IPS-20b (cell line): ENCODE measurements around the gene KLHL29.

ENCODE experiments used
- H3K27ac ChIP-seq: one replicate; pipeline ENCODE4 v1.5.1; 2013; ENCODE audit warnings: low read length
- H3K27me3 ChIP-seq: 2 replicates; pipeline ENCODE4 v1.6.1; 2013; ENCODE audit warnings: mild to moderate bottlenecking, low read length, inconsistent platforms; ENCODE audit not compliant: insufficient read depth
- H3K36me3 ChIP-seq: 2 replicates; pipeline ENCODE4 v1.6.1; 2013; ENCODE audit warnings: low read depth, mild to moderate bottlenecking, inconsistent platforms, low read length, moderate library complexity; ENCODE audit not compliant: insufficient read depth
- H3K4me1 ChIP-seq: 2 replicates; pipeline ENCODE4 v1.6.1; 2013; ENCODE audit warnings: mild to moderate bottlenecking, control low read depth, inconsistent platforms, low read length, moderate library complexity; ENCODE audit not compliant: insufficient read depth
- H3K4me3 ChIP-seq: 2 replicates; pipeline ENCODE4 v1.5.1; 2013; ENCODE audit warnings: mild to moderate bottlenecking, low read length, inconsistent platforms
- H3K9ac ChIP-seq: 2 replicates; pipeline ENCODE4 v1.6.1; 2013; ENCODE audit warnings: low read depth, mild to moderate bottlenecking, inconsistent platforms, low read length, moderate library complexity
- H3K9me3 ChIP-seq: 2 replicates; pipeline ENCODE4 v1.6.1; 2013; ENCODE audit warnings: mild to moderate bottlenecking, low read depth, low read length, inconsistent platforms; ENCODE audit not compliant: insufficient read depth

Gene KLHL29

GRCh38 chr2:23545811-23546210 lies 160.8 kb downstream of the KLHL29 start:
- Histone ChIP-seq H3K4me3 (no peak overlapping the region), H3K27me3 (no peaks in the 10 kb centered on the region), H3K27ac (no peak overlapping the region), H3K36me3 (no peaks in the 10 kb centered on the region), H3K9me3 (no peaks in the 10 kb centered on the region), H3K4me1 (no peaks in the 10 kb centered on the region; the same call in 1 of the 2 replicates), H3K9ac (no peak overlapping the region)

- H3K27ac ChIP-seq: no peak overlapping the region
- H3K27me3 ChIP-seq: no peaks in the 10 kb centered on the region
- H3K4me1 ChIP-seq: no peaks in the 10 kb centered on the region; the same call in 1 of the 2 replicates
- H3K9ac ChIP-seq: no peak overlapping the region
- no peak overlapping the region for H3K4me3 ChIP-seq
- no peaks in the 10 kb centered on the region for H3K36me3 ChIP-seq
- H3K9me3 ChIP-seq: no peaks in the 10 kb centered on the region
These were observed 161.9 kb downstream of the KLHL29 start for GRCh38 chr2:23546913-23547312.

GRCh38 chr2:23547725-23548124 lies 162.7 kb downstream of the KLHL29 start:
- Histone ChIP-seq H3K9ac (no peak overlapping the region), H3K27ac (no peak overlapping the region), H3K9me3 (no peaks in the 10 kb centered on the region), H3K27me3 (no peaks in the 10 kb centered on the region), H3K4me3 (no peak overlapping the region), H3K4me1 (no peaks in the 10 kb centered on the region; the same call in 1 of the 2 replicates), H3K36me3 (no peaks in the 10 kb centered on the region)

- Histone ChIP-seq H3K27ac (no peak overlapping the region), H3K4me1 (no peaks in the 10 kb centered on the region; the same call in 1 of the 2 replicates), H3K4me3 (no peak overlapping the region), H3K27me3 (no peaks in the 10 kb centered on the region), H3K9me3 (no peaks in the 10 kb centered on the region), H3K9ac (no peak overlapping the region), H3K36me3 (no peaks in the 10 kb centered on the region)
These were observed 163.3 kb downstream of the KLHL29 start for GRCh38 chr2:23548143-23548769.

- Histone ChIP-seq H3K36me3 (no peaks in the 10 kb centered on the region), H3K27me3 (no peaks in the 10 kb centered on the region), H3K9ac (no peak overlapping the region), H3K9me3 (no peaks in the 10 kb centered on the region), H3K27ac (no peak overlapping the region), H3K4me3 (no peak overlapping the region), H3K4me1 (no peaks in the 10 kb centered on the region; the same call in 1 of the 2 replicates)
These were observed 164.1 kb downstream of the KLHL29 start for GRCh38 chr2:23549051-23549450.

- H3K36me3 ChIP-seq: no peaks in the 10 kb centered on the region
- no peak overlapping the region for H3K27ac ChIP-seq
- no peaks in the 10 kb centered on the region for H3K9me3 ChIP-seq
- H3K4me1 ChIP-seq: no peaks in the 10 kb centered on the region; the same call in 1 of the 2 replicates
- no peak overlapping the region for H3K4me3 ChIP-seq
- H3K27me3 ChIP-seq: no peaks in the 10 kb centered on the region
- no peak overlapping the region for H3K9ac ChIP-seq
These were observed 165.0 kb downstream of the KLHL29 start for GRCh38 chr2:23549821-23550530.

GRCh38 chr2:23550553-23550952 lies 165.6 kb downstream of the KLHL29 start:
- Histone ChIP-seq H3K4me3 (no peak overlapping the region), H3K9me3 (no peaks in the 10 kb centered on the region), H3K27me3 (no peaks in the 10 kb centered on the region), H3K4me1 (no peaks in the 10 kb centered on the region; the same call in 1 of the 2 replicates), H3K36me3 (no peaks in the 10 kb centered on the region), H3K9ac (no peak overlapping the region), H3K27ac (no peak overlapping the region)

GRCh38 chr2:23551875-23552274 lies 166.9 kb downstream of the KLHL29 start:
- no peaks in the 10 kb centered on the region for H3K9me3 ChIP-seq
- no peaks in the 10 kb centered on the region for H3K36me3 ChIP-seq
- H3K9ac ChIP-seq: no peak overlapping the region
- no peaks in the 10 kb centered on the region; the same call in 1 of the 2 replicates for H3K4me1 ChIP-seq
- no peak overlapping the region for H3K27ac ChIP-seq
- no peak overlapping the region for H3K4me3 ChIP-seq
- no peaks in the 10 kb centered on the region for H3K27me3 ChIP-seq

- Histone ChIP-seq H3K4me1 (no peaks in the 10 kb centered on the region; the same call in 1 of the 2 replicates), H3K36me3 (no peaks in the 10 kb centered on the region), H3K27ac (no peak overlapping the region), H3K4me3 (no peak overlapping the region), H3K27me3 (no peaks in the 10 kb centered on the region), H3K9ac (no peak overlapping the region), H3K9me3 (no peaks in the 10 kb centered on the region)
These were observed 168.6 kb downstream of the KLHL29 start for GRCh38 chr2:23553561-23553960.

GRCh38 chr2:23554054-23554697 lies 169.2 kb downstream of the KLHL29 start:
- no peak overlapping the region for H3K27ac ChIP-seq

GRCh38 chr2:23555944-23556343 lies 171.0 kb downstream of the KLHL29 start:
- no peaks in the 10 kb centered on the region for H3K36me3 ChIP-seq

More at GRCh38 chr2:23554054-23554697, 169.2 kb downstream of the KLHL29 start:
- Histone ChIP-seq H3K4me1 (no peaks in the 10 kb centered on the region; the same call in 1 of the 2 replicates), H3K9ac (no peak overlapping the region), H3K27me3 (no peaks in the 10 kb centered on the region), H3K36me3 (no peaks in the 10 kb centered on the region), H3K9me3 (no peaks in the 10 kb centered on the region), H3K4me3 (no peak overlapping the region)

More at GRCh38 chr2:23555944-23556343, 171.0 kb downstream of the KLHL29 start:
- Histone ChIP-seq H3K9me3 (no peaks in the 10 kb centered on the region), H3K9ac (no peak overlapping the region), H3K4me1 (no peaks in the 10 kb centered on the region), H3K27ac (no peak overlapping the region), H3K27me3 (no peaks in the 10 kb centered on the region), H3K4me3 (no peak overlapping the region)
